CD1c-positive myeloid dendritic cell (primary cell): ENCODE results near the gene AAMDC.
"Not testable (repeated sequence)": the region's sequence is repeated elsewhere in the genome, so short reads cannot be mapped to it uniquely, and the experiment has no call there.

ENCODE experiments used
- DNase-seq: peaks from one replicate; pipeline ENCODE4 v3.0.0-alpha.2; 2016; ENCODE audit errors: extremely low spot score

AAMDC gene

GRCh38 chr11:77821349-77821851, 456 bp downstream of the AAMDC start:
- DNase-seq: no peak

- not testable (repeated sequence) for DNase-seq
Measured at GRCh38 chr11:77822126-77822525, 1.2 kb downstream of the AAMDC start.

DNA sequence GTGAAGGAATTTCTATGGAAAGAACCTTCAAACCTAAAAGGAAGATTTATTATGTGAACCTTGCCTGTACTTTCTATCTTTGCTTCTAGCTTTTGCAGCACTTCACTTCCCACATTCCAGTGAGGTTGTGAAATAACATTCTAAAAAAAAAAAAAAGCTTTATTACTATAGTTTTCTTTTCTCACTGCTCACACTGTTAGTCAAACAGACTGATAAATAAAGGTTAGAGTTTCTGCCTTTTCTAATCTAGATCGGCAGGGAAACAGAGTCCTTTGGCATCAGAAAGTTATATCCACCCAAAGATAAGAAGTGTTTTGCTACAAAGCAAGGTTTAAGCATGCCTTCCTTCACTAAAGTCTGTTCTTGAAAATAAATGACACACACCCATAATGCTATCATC, 2.8 kb downstream of the AAMDC start:
- no peak for DNase-seq

DNA sequence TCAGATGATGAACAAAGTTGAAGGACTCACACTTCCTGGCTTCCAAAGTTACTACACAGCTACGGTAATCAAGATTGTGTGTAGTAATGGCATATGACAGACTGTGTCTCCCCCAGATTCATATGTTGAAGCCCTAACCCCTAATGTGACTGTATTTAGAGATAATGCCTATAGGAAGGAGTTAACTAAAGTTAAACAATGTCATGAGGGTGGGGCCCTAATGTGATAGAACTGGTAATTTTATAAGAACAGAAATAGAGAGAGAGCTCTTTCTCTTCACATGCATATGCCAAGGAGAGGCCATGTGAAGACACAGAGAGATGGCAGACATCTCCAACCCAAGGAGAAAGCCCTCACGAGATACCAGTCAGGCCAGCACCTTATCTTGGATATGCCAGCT, 8.0 kb downstream of the AAMDC start:
- DNase-seq: no peak

- no peak for DNase-seq
Measured at GRCh38 chr11:77833302-77833701, 12.4 kb downstream of the AAMDC start.

GRCh38 chr11:77842441-77843121, 21.6 kb downstream of the AAMDC start:
- DNase-seq: peak; percentile 31

- not testable (repeated sequence) for DNase-seq
Measured at GRCh38 chr11:77843700-77844099, 22.8 kb downstream of the AAMDC start.

GRCh38 chr11:77851503-77851902, 30.6 kb downstream of the AAMDC start:
- DNase-seq: no peak

GRCh38 chr11:77854838-77855237, 33.9 kb downstream of the AAMDC start:
- no peak for DNase-seq

DNA sequence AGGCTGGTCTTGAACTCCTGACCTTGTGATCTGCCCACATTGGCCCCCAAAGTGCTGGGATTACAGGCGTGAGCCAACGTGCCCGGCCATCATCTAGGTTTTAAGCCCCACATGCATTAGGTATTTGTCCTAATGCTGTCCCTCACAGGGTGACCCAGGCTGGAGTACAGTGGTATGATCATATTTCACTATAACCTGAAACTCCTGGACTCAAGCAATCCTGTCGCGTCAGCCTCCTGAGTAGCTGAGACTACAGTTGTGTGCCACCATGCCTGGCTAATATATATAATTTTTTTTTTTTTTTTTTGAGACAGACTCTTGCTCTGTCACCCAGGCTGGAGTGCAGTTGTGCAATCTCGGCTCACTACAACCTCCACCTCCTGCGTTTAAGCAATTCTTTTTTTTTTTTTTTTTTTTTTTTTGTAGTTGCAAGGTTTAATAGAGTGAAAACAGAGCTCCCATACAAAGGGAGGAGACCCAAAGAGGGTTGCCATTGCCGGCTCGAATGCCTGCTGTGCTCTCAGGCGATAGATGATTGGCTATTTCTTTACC, 37.0 kb downstream of the AAMDC start:
- not testable (repeated sequence) for DNase-seq

DNA sequence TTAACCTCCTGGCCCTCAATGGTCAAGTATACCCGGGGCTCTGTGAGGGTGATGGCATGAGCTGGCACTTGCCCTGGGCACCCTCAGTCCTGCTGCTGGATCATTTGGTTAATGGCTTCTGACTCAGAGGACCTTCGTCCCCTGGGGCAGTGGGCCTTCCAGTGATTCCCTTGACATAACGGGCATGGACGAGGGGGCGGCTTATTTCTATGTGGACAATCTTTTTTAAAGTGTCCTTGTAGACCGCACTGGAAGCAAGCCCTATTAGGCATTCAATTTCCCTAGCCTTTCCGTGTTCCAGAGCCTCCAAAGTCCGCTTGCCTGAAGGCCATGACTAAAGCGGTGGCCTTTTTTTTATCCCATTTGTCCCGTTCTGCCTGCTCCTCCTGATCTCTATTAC, 40.5 kb downstream of the AAMDC start:
- DNase-seq: not testable (repeated sequence)

- DNase-seq: no peak
Measured at GRCh38 chr11:77865805-77866204, 44.9 kb downstream of the AAMDC start.

- no peak for DNase-seq
Measured at GRCh38 chr11:77866336-77866735, 45.4 kb downstream of the AAMDC start.

GRCh38 chr11:77868744-77869143, 47.8 kb downstream of the AAMDC start:
- DNase-seq: no peak

DNA sequence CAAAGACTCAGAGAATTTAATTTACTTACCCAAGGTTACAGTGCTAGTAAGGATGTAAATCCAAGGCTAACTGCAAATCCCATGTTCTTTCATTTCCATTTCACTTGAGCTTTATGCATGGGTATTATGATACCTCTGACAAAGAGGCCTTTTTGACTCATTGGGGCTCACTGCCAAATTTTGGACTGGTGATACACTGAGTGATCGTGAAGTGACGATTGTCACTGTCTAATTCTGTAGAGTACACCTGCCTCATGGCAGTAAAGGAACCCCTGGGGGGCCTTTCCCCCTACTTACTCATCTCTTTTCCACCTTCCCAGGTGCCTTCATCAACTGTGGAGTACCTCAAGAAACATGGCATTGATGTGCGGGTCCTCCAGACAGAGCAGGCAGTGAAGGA, 50.9 kb downstream of the AAMDC start:
- no peak for DNase-seq

- no peak for DNase-seq
Measured at GRCh38 chr11:77873345-77873744, 52.4 kb downstream of the AAMDC start.

GRCh38 chr11:77874206-77874605, 53.3 kb downstream of the AAMDC start:
- no peak for DNase-seq

GRCh38 chr11:77876045-77876444, 55.1 kb downstream of the AAMDC start:
- no peak for DNase-seq

DNA sequence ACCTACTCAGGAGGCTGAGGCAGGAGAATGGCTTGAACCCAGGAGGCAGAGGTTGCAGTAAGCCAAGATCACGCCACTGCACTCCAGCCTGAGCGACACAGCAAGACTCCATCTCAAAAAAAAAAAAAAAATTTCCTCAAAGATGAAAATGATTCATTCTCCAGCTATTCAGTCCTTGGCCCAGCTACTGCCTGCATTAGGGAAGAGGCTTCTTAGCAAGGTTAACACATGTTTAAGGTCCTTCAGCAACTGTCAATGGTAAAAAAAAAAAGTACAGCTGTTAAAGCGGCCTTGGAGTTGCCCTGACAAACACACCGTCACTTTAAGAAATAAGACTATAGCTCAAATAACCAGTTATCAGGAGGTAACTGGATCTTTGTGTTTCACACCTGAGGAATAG, 57.3 kb downstream of the AAMDC start:
- not testable (repeated sequence) for DNase-seq

- no peak for DNase-seq
Measured at GRCh38 chr11:77879218-77879617, 58.3 kb downstream of the AAMDC start.

GRCh38 chr11:77882396-77882795, 61.5 kb downstream of the AAMDC start:
- DNase-seq: no peak

DNA sequence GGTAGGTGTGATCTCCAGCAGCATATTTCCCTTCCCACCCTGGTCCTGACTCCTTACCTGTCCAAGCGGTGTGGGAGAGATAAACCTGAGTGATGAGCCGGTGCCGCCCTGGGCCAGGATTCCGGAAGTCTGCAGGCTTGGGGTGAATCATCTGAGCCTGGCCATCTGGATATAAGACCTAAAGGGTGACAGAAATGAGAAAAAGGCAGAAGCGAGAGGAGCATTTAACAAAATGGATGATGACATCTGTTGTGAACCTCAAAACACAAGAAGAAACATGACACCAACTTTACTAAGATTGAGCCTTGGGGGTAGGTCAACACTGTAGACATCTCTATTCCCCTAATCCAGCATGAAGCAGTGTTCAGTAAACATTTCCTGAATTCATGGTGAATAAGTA, 62.8 kb downstream of the AAMDC start:
- no peak for DNase-seq

DNA sequence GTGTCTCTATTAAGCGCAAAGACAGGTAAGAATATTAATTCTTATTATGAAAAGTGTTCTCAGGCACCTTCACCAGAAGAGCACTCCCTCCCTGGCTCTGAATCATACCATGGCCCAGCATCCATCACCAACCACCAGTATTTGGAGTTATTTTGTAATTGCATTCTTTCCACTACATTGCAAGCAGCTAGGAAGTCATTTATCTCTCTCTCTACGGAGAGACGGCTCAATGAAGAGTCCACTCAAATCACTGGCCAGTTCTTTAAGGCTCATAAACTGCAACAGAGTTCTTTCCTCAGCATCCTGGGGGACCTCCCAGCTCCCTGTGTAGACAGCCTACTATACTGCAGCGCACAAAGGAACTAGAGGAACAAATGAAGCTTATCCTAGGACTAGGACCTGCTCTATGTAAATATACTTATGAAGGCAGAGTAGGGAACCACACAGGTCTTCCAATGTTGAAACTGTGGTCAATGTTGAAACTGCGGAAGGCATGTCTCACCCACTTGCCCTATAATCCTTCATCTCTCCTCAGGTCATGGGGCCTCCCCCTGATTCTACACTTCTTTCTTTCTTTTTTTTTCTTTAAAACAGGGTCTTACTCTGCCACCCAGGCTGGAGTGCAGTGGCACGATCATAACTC, 63.4 kb downstream of the AAMDC start:
- no peak for DNase-seq
